Skeletal muscle tissue (tissue), 4 donors: ENCODE measurements around the gene TRIM44. TPM values are rescaled to one million over a fixed set of nuclear protein-coding genes. Genes with fewer than 3 reads are reported as not detected.

ENCODE experiments used
- H3K27ac ChIP-seq: one replicate; pipeline ENCODE4 v1.7.0; 2013; ENCODE audit warnings: mild to moderate bottlenecking, low read depth, low read length, inconsistent platforms
- H3K27me3 ChIP-seq, 3 donors: one replicate each; pipeline ENCODE4 v1.7.0; 2013; ENCODE audit warnings: low read length in 3 of 3; ENCODE audit not compliant: control insufficient read depth in 3 of 3, insufficient read depth in 3 of 3
- H3K36me3 ChIP-seq, 3 donors: one replicate each; pipeline ENCODE4 v1.7.0; 2013; ENCODE audit warnings: low read length in 3 of 3; ENCODE audit not compliant: control insufficient read depth in 3 of 3, insufficient read depth in 3 of 3
- H3K4me1 ChIP-seq, 3 donors: one replicate each; pipeline ENCODE4 v1.7.0; 2013; ENCODE audit warnings: low read length in 3 of 3, mild to moderate bottlenecking in 3 of 3; ENCODE audit not compliant: control insufficient read depth in 3 of 3, insufficient read depth in 3 of 3
- H3K4me3 ChIP-seq, 3 donors: one replicate each; pipeline ENCODE4 v1.7.0; 2013; ENCODE audit warnings: low read length in 3 of 3
- H3K9ac ChIP-seq, 3 donors: one replicate each; pipeline ENCODE4 v1.7.0; 2013; ENCODE audit warnings: low read length in 3 of 3, mild to moderate bottlenecking in 3 of 3, moderate library complexity in 2 of 3, low read depth in 1 of 3
- H3K9me3 ChIP-seq, 3 donors: one replicate each; pipeline ENCODE4 v1.7.0; 2013; ENCODE audit warnings: low read length in 3 of 3; ENCODE audit not compliant: control insufficient read depth in 3 of 3
- total RNA-seq: library from RNA; depleted of rRNA; stranded (reverse); fragments of >200 nt; gene quantifications from one replicate; pipeline ENCODE4 v1.2.3, GENCODE V29; 2014
- donor health status: Osteomylitis.

Gene TRIM44
- total RNA-seq, 1 donor from 2014 or later = 11.5 TPM

GRCh38 chr11:35619855-35620640, 42.5 kb upstream of the TRIM44 start:
- Histone ChIP-seq H3K9me3 (no peaks in the 10 kb centered on the region), H3K4me1 (peaks cover 20 to 24% (median 21%) of the 10 kb centered on the region in 3 donors), H3K36me3 (no peaks in the 10 kb centered on the region), H3K4me3 (peak overlapping the region; percentile 62 to 74 (median 73)), H3K27me3 (peaks cover 0 to 18% (median 8%) of the 10 kb centered on the region in 3 donors), H3K27ac (no peak overlapping the region), H3K9ac (peak overlapping the region; percentile 23 to 68 (median 51))

DNA sequence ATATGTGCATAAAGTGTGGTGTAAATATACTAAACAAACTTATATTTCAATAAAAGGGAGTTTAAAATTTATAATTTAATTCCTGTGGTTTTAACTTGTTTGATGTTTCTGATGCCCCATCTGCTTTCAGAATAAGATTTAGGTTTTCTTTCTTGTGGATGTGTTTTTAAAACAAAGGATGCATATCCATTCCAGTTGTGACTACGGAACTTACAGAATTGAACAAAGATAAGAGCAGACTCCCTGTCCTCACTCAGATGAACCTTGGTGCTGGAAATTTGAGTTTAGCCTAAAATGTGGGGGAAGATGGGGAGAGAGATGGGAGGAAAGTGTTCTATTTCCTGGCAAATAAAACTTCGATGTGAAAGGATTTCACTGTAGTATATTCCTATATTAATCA, 41.8 kb upstream of the TRIM44 start:
- Histone ChIP-seq H3K4me1 (peaks cover 20 to 24% (median 21%) of the 10 kb centered on the region in 3 donors), H3K9me3 (no peaks in the 10 kb centered on the region)

DNA sequence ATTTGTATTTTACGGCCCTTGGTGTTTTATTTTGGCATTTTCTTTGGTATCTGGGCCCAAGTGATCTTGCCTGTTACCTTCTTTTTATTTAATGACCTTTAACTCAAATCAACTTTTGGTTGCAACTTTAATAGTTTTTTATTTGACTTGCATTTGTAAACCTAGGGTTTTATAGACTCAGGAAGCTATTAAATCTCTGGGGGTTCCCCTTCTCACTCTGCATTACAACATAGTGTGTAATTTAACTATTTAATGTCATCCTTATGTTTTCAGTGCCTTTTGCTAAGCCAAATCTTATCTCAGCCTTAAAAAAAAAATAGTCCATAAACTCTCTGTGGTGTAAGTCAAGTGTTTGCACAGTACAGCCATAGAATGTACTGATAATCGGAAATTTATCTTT, 41.0 kb upstream of the TRIM44 start:
- H3K4me1 ChIP-seq = peaks cover 20 to 21% (median 21%) of the 10 kb centered on the region in 3 donors

More for the DNA sequence above, 41.8 kb upstream of the TRIM44 start:
- Histone ChIP-seq H3K9ac (no peak overlapping the region), H3K4me3 (no peak overlapping the region), H3K36me3 (no peaks in the 10 kb centered on the region), H3K27me3 (peaks cover 0 to 18% (median 8%) of the 10 kb centered on the region in 3 donors), H3K27ac (no peak overlapping the region)

GRCh38 chr11:35622070-35622469, 40.5 kb upstream of the TRIM44 start:
- Histone ChIP-seq H3K27ac (no peak overlapping the region), H3K4me3 (no peak overlapping the region), H3K27me3 (peaks cover 0 to 18% (median 11%) of the 10 kb centered on the region in 3 donors), H3K4me1 (peaks cover 20 to 21% (median 21%) of the 10 kb centered on the region in 3 donors), H3K9me3 (no peaks in the 10 kb centered on the region), H3K9ac (no peak overlapping the region), H3K36me3 (no peaks in the 10 kb centered on the region)

More for the DNA sequence above, 41.0 kb upstream of the TRIM44 start:
- Histone ChIP-seq H3K36me3 (no peaks in the 10 kb centered on the region), H3K27ac (no peak overlapping the region), H3K9me3 (no peaks in the 10 kb centered on the region), H3K4me3 (no peak overlapping the region), H3K27me3 (peaks cover 0 to 18% (median 11%) of the 10 kb centered on the region in 3 donors), H3K9ac (no peak overlapping the region)

- H3K9ac ChIP-seq = no peak overlapping the region
- H3K4me3 ChIP-seq = no peak overlapping the region
- H3K9me3 ChIP-seq = no peaks in the 10 kb centered on the region
- H3K27me3 ChIP-seq = peaks cover 0 to 18% (median 11%) of the 10 kb centered on the region in 3 donors
- no peaks in the 10 kb centered on the region for H3K36me3 ChIP-seq
- peaks cover 14 to 17% (median 15%) of the 10 kb centered on the region in 3 donors for H3K4me1 ChIP-seq
- H3K27ac ChIP-seq = no peak overlapping the region
These were observed 38.9 kb upstream of the TRIM44 start for GRCh38 chr11:35623621-35624168.

GRCh38 chr11:35624316-35624715, 38.3 kb upstream of the TRIM44 start:
- Histone ChIP-seq H3K36me3 (no peaks in the 10 kb centered on the region), H3K4me1 (peaks cover 10 to 11% (median 10%) of the 10 kb centered on the region in 3 donors), H3K9me3 (no peaks in the 10 kb centered on the region), H3K27me3 (peaks cover 0 to 16% (median 11%) of the 10 kb centered on the region in 3 donors), H3K9ac (no peak overlapping the region), H3K4me3 (no peak overlapping the region), H3K27ac (no peak overlapping the region)

DNA sequence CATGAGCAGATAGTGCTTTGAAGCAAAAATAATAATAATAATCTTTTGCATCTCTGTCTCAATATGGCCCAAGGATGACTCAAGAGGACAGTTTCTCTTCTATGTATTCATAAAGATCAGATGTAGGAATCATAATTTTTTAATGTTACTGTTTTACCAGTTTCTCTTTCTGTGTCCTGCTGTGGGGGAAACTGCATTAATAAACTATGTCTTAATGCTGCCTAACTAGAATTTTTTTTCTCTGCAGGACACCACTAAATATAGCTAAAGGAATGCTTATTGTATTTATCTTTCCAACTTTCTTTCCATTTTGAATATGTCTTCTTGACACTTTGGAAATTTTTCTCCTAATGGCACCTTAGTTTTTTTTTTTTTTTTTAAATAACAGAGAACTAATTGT, 37.8 kb upstream of the TRIM44 start:
- Histone ChIP-seq H3K36me3 (no peaks in the 10 kb centered on the region), H3K27me3 (peaks cover 0 to 15% (median 13%) of the 10 kb centered on the region in 3 donors), H3K4me1 (peaks cover 5 to 7% (median 6%) of the 10 kb centered on the region in 3 donors), H3K9me3 (no peaks in the 10 kb centered on the region), H3K27ac (no peak overlapping the region), H3K9ac (no peak overlapping the region), H3K4me3 (no peak overlapping the region)

DNA sequence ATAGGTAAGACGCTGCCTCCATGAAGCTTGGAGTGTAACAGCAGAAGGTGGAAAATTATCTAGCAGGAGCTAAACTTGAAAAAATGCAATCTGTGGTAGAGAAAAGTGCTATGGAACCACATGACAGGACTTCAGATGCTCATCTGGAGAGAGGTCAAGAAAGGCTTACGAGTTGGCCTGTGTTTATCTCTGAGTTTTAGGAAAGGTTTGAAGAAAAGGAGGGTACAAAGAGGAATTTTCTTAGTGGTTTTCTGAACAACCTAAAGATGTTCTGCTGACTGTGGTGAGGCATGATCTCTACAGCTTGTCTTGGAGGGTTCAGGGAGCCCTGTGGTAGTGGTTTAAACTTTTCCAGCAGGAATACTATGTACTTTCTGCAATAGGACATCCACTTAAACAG, 36.1 kb upstream of the TRIM44 start:
- H3K36me3 ChIP-seq = no peaks in the 10 kb centered on the region
- no peaks in the 10 kb centered on the region for H3K4me1 ChIP-seq
- no peaks in the 10 kb centered on the region for H3K9me3 ChIP-seq
- no peak overlapping the region for H3K27ac ChIP-seq
- H3K9ac ChIP-seq = no peak overlapping the region
- no peak overlapping the region for H3K4me3 ChIP-seq
- peaks cover 0 to 7% (median 6%) of the 10 kb centered on the region in 3 donors for H3K27me3 ChIP-seq

- no peak overlapping the region for H3K9ac ChIP-seq
These were observed 33.1 kb upstream of the TRIM44 start for GRCh38 chr11:35629511-35629910.

DNA sequence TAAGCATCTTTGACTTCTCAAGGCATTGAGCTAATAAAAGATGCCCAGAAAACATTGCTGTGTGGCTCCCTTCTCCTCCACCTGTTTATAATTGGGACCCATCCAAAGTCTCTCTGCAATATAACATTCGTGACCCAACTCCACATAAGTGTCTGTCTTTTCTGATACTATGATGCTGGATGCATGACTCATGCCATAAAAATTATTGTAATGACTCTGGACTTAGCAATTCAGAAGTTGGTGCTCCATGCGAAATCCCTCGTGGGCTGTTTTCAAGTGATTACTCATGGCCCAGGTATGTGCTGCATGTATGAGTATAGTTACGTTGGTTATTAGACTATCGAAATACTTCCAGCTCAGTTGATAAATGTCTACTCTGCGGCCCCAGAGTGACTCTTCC, 32.7 kb upstream of the TRIM44 start:
- Histone ChIP-seq H3K9ac (no peak overlapping the region), H3K27me3 (peaks cover 0 to 20% (median 2%) of the 10 kb centered on the region in 3 donors), H3K4me1 (no peaks in the 10 kb centered on the region), H3K27ac (no peak overlapping the region), H3K9me3 (no peaks in the 10 kb centered on the region), H3K36me3 (no peaks in the 10 kb centered on the region), H3K4me3 (no peak overlapping the region)

More at GRCh38 chr11:35629511-35629910, 33.1 kb upstream of the TRIM44 start:
- Histone ChIP-seq H3K9me3 (no peaks in the 10 kb centered on the region), H3K4me3 (no peak overlapping the region), H3K36me3 (no peaks in the 10 kb centered on the region), H3K27me3 (peaks cover 0 to 20% (median 2%) of the 10 kb centered on the region in 3 donors), H3K27ac (no peak overlapping the region), H3K4me1 (no peaks in the 10 kb centered on the region)
